A204.1 (cell line): Measurements from ENCODE around the gene RAB11FIP5.
"Not testable (repeated sequence)": the region's sequence is repeated elsewhere in the genome, so short reads cannot be mapped to it uniquely, and the experiment has no call there.

ENCODE experiments used
- FAIRE-seq: peaks from 2 replicates; lab custom pipeline; 2012; peaks lifted over from hg19 to GRCh38; lab: Jason Lieb, UNC

Gene RAB11FIP5

GRCh38 chr2:73112913-73113854 lies at the start of gene RAB11FIP5:
RAB11FIP5 (minus strand) TSS chr2:73112948; CDS start chr2:73112777, 171 bp downstream.
- no peak for FAIRE-seq

GRCh38 chr2:73156539-73157124 lies 43.9 kb upstream of the RAB11FIP5 start:
- FAIRE-seq, result no peak

DNA sequence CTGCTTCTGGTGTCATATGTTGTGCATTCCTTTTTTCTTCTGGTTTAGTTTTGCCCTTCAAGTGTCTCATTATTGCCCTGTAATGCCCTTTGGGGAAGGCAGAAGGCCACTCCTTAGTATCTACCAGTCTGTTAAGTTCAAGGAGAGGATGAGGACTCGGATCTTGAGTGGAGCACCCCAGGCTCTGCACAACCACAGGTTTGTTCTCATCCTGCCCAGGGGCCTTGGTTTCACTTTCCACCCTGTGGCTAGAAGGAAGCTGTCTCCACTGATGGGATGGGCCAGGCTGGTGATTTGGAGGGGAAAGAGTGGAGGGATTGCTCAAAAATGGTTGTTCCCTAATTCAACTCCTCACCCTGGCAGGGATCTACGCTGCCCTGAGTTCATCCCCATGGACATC lies 30.2 kb upstream of the RAB11FIP5 start:
- no peak for FAIRE-seq

DNA sequence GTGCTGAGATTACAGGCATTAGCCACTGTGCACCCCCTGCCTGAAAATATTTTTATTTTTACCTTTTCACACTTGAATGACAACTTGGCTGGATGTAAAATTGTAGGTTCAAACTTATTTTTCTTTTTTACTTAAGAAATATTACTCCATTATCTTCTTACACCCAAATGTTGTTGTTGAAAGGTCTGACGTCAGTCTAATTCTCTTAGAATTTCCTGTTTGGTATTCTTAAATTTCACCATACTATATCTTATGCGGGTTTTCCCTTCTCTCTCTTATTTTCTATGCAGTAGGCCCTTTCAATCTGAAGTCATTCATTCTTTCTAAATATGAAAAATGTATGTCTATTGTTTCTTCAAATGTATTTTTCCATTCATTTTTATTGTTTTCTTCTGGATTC lies 29.1 kb upstream of the RAB11FIP5 start:
- FAIRE-seq, result no peak

- FAIRE-seq, result no peak
These were observed 22.5 kb upstream of the RAB11FIP5 start for GRCh38 chr2:73135236-73135635.

GRCh38 chr2:73134471-73134870 lies 21.7 kb upstream of the RAB11FIP5 start:
- FAIRE-seq, result no peak

GRCh38 chr2:73133566-73134197 lies 20.9 kb upstream of the RAB11FIP5 start:
- FAIRE-seq, result no peak

DNA sequence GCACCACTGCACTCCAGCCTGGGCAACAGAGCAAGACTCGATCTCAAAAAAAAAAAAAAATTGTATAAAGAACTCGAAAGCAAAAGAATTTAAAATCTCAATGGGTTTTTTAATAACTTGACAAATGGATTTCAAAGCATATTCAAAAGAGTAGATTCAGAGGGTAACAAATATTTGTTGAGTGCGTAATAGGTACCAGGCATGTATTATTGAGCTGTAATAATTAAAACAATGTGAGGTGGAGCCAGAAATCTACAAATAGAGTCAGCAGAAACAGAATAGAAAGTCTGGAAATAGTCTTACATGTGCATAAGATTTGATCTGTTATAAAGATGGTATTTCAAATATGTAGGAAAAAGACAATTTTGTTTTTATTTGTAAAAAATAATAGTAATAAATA lies 19.1 kb upstream of the RAB11FIP5 start:
- FAIRE-seq, result peak; percentile 39

- no peak for FAIRE-seq
These were observed 18.0 kb upstream of the RAB11FIP5 start for GRCh38 chr2:73130790-73131189.

GRCh38 chr2:73128841-73129535 lies 16.2 kb upstream of the RAB11FIP5 start:
- FAIRE-seq, result no peak

DNA sequence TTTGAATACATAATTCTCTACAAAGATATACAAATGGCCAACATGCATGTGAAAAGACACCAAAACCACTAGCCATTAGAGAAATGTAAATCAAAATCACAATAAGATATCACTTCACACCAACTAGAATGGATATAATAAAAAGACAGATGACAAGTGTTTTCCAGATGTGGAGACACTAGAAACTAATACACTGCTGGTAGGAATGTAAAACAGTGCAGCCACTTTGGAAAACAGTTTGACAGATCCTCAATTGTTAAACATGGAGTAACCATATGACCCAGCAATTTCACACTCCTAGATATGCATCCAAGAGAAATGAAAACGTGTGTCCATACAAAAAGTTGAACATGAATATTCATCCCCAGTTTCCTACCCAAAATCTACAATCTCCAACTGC lies 9.8 kb upstream of the RAB11FIP5 start:
- FAIRE-seq, result no peak

DNA sequence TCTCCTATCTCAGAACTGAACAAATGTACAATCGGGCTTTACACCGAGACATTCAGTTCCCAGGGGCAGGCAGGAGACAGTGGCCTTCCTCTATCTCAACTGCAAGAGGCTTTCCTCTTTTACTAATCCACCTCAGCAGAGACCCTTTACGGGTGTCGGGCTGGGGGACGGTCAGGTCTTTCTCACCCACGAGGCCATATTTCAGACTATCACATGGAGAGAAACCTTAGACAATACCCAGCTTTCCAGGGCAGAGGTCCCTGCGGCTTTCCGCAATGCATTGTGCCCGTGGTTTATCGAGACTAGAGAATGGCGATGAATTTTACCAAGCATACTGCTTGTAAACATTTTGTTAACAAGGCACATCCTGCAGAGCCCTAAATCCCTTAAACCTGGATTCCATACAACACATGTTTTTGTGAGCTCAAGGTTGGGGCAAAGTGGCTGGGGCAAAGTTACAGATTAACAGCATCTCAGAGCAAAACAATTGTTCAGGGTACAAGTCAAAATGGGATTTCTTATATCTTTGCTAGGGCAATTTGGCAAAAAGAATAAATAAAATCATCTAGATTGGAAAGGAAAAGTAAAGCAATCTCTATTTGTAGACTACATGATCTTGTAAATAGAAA lies 7.0 kb upstream of the RAB11FIP5 start:
- FAIRE-seq, result not testable (repeated sequence)

- no peak for FAIRE-seq
These were observed 4.7 kb upstream of the RAB11FIP5 start for GRCh38 chr2:73117441-73117840.

GRCh38 chr2:73116182-73116960 lies 3.6 kb upstream of the RAB11FIP5 start:
- no peak for FAIRE-seq

DNA sequence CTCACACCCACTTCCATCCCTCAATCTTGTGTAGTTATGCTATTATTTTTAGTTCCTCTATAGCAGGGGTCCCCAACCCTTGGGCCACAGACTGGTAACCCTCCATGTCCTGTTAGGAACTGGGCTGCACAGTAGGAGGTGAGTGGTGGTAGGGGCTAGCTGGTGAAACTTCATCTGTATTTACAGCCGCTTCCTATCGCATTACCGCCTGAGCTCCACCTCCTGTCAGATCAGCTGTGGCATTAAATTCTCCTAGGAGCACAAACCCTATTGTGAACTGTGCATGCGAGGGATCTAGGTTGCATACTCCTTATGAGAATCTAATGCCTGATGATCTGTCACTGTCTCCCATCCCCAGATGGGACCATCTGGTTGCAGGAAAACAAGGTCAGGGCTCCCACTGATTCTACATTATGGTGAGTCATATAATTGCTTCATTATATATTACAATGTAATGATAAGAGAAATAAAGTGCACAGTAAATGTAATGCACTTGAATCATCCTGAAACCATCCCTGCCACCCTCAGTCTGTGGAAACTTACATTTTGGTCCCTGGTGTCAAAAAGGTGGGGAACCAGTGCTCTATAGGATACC lies 1.6 kb upstream of the RAB11FIP5 start:
- FAIRE-seq, result no peak

- FAIRE-seq, result no peak
These were observed 479 bp downstream of the RAB11FIP5 start for GRCh38 chr2:73112026-73112912.

GRCh38 chr2:73111073-73112025 lies 1.4 kb downstream of the RAB11FIP5 start:
- FAIRE-seq, result no peak
